ENCODE data around the gene B4GALT2.

B4GALT2 gene

GRCh38 chr1:43969746-43970466 is 9.1 kb upstream of the B4GALT2 start, which contains the start of gene DPH2:
Gene DPH2, plus strand, starts transcription at chr1:43970010. Its CDS starts 166 bp downstream, at chr1:43970176.
- DNase-seq, result peak; percentile 39 to 96 (median 94)

- no peak for DNase-seq
Measured at GRCh38 chr1:43970502-43970901, 8.5 kb upstream of the B4GALT2 start.

- no peak for DNase-seq
Measured at GRCh38 chr1:43970911-43971310, 8.1 kb upstream of the B4GALT2 start.

GRCh38 chr1:43971336-43971980 is 7.6 kb upstream of the B4GALT2 start:
- no peak for DNase-seq

GRCh38 chr1:43973981-43974442 is 5.0 kb upstream of the B4GALT2 start:
- DNase-seq, result no peak

- peak; percentile 61 to 98 (median 92) for DNase-seq
Measured at GRCh38 chr1:43974443-43975248, 4.4 kb upstream of the B4GALT2 start, which contains the start of gene ATP6V0B. Gene ATP6V0B, plus strand, starts transcription at chr1:43974960. Its CDS starts 81 bp downstream, at chr1:43975041.

- DNase-seq, result peak in 9 of 14 donors; percentile 30 to 70 (median 52)
Measured at GRCh38 chr1:43975249-43975961, 3.6 kb upstream of the B4GALT2 start.

GRCh38 chr1:43976045-43976444 is 3.0 kb upstream of the B4GALT2 start:
- no peak for DNase-seq

GRCh38 chr1:43976890-43977289 is 2.1 kb upstream of the B4GALT2 start:
- DNase-seq, result no peak

GRCh38 chr1:43977376-43978263 is 1.4 kb upstream of the B4GALT2 start:
- no peak for DNase-seq

GRCh38 chr1:43978264-43978550 is 803 bp upstream of the B4GALT2 start:
- DNase-seq, result no peak

GRCh38 chr1:43979261-43979527 is 184 bp downstream of the B4GALT2 start:
- no peak for DNase-seq

GRCh38 chr1:43979528-43980254 is 681 bp downstream of the B4GALT2 start:
- peak in 11 of 14 donors; percentile 11 to 55 (median 29) for DNase-seq

GRCh38 chr1:43980255-43981134 is 1.5 kb downstream of the B4GALT2 start:
- no peak for DNase-seq

GRCh38 chr1:43981135-43981491 is 2.1 kb downstream of the B4GALT2 start:
- DNase-seq, result no peak

GRCh38 chr1:43981636-43982035 is 2.6 kb downstream of the B4GALT2 start:
- no peak for DNase-seq

GRCh38 chr1:43982241-43982640 is 3.2 kb downstream of the B4GALT2 start:
- no peak for DNase-seq

GRCh38 chr1:43982808-43983207 is 3.8 kb downstream of the B4GALT2 start:
- no peak for DNase-seq

- no peak for DNase-seq
Measured at GRCh38 chr1:43983253-43983899, 4.4 kb downstream of the B4GALT2 start.

Data from C1 segment of cervical spinal cord (tissue), 14 donors.